Hematopoietic multipotent progenitor cell (in vitro differentiated cells): ENCODE measurements around the gene FGFBP2. TPM values are rescaled to one million over a fixed set of nuclear protein-coding genes. Genes with fewer than 3 reads are reported as not detected.

Experiments
- total RNA-seq: library from RNA; depleted of rRNA; stranded (reverse); fragments of >200 nt; gene quantifications from one replicate; pipeline ENCODE4 v1.2.3, GENCODE V29; 2012

FGFBP2 gene
- total RNA-seq, 1 donor = 1.6 TPM

Other genes starting within 250 kb of the FGFBP2 start
- gene CD38, start 184.8 kb downstream of the FGFBP2 start, total RNA-seq = 29.9 TPM
- not detected for gene FGFBP1, start 24.4 kb downstream of the FGFBP2 start, total RNA-seq
- gene PROM1, start 120.8 kb upstream of the FGFBP2 start, total RNA-seq = 264 TPM